Astrocyte of the cerebellum (primary cell): ENCODE data around the gene GLP1R.

Experiments used
- DNase-seq: peaks from one replicate; pipeline ENCODE4 v3.0.0-alpha.2; 2011; ENCODE audit warnings: low read depth
- H3K4me3 ChIP-seq: 2 replicates; pipeline ENCODE4 v1.5.1; 2011; ENCODE audit warnings: mild to moderate bottlenecking, low read depth, low read length, moderate library complexity
- in situ Hi-C: cut with HindIII; loops from 2 replicates; pipeline ENCODE4 v1.10.0; 2017; ENCODE audit warnings: low sequenced_read_pairs
- TF ChIP-seq, protein P1 (sequence below): IDR thresholded peaks from 2 replicates; pipeline ENCODE4 v1.5.1; 2012; ENCODE audit warnings: low read length, low read depth, moderate library complexity, mild to moderate bottlenecking; ENCODE audit errors: missing control alignments

Gene GLP1R

DNA sequence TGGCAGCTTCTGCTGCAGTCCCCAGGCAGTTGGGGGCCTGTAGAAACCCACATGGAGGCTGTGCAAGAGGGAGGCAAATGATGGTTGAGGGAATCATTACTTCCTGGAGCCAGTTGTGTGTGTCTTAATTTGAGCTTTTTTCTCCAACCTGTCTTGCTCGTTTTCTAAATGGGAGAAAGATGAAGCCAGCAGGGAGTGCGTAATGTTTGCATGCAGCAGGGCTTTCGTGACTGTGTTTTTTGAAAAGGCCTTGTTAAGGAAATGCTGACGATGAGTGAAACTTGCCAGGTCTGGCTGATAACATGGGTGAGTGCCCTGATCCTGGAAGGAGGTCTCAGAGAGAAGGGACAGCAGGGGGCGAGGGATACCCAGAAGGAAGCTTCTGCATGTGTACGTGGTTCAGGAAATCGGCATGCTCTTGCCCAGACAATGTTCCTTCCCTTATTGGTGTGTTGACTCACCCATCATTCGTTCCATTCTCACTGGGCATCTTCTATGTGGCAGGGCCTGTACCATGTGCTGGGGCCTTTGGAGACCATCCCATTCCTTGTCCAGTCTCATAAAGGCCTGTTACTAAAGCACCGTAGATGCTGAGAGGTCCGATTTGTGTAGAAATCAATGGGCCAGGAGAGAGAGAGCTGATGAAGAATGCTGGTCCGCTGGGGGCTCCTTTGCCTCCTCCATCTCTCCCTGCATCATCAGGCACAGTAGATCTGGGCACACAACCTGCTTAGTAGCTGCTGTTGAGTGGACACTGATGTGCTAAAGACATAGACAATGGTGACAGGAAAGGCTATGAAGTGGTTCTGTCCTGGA lies 27.4 kb downstream of the GLP1R start:
- in situ Hi-C loops, result no loop called here
- TF ChIP-seq, protein P1, sequence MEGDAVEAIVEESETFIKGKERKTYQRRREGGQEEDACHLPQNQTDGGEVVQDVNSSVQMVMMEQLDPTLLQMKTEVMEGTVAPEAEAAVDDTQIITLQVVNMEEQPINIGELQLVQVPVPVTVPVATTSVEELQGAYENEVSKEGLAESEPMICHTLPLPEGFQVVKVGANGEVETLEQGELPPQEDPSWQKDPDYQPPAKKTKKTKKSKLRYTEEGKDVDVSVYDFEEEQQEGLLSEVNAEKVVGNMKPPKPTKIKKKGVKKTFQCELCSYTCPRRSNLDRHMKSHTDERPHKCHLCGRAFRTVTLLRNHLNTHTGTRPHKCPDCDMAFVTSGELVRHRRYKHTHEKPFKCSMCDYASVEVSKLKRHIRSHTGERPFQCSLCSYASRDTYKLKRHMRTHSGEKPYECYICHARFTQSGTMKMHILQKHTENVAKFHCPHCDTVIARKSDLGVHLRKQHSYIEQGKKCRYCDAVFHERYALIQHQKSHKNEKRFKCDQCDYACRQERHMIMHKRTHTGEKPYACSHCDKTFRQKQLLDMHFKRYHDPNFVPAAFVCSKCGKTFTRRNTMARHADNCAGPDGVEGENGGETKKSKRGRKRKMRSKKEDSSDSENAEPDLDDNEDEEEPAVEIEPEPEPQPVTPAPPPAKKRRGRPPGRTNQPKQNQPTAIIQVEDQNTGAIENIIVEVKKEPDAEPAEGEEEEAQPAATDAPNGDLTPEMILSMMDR, result no peak
- H3K4me3 ChIP-seq, result no peak overlapping the region
- no peak for DNase-seq

DNA sequence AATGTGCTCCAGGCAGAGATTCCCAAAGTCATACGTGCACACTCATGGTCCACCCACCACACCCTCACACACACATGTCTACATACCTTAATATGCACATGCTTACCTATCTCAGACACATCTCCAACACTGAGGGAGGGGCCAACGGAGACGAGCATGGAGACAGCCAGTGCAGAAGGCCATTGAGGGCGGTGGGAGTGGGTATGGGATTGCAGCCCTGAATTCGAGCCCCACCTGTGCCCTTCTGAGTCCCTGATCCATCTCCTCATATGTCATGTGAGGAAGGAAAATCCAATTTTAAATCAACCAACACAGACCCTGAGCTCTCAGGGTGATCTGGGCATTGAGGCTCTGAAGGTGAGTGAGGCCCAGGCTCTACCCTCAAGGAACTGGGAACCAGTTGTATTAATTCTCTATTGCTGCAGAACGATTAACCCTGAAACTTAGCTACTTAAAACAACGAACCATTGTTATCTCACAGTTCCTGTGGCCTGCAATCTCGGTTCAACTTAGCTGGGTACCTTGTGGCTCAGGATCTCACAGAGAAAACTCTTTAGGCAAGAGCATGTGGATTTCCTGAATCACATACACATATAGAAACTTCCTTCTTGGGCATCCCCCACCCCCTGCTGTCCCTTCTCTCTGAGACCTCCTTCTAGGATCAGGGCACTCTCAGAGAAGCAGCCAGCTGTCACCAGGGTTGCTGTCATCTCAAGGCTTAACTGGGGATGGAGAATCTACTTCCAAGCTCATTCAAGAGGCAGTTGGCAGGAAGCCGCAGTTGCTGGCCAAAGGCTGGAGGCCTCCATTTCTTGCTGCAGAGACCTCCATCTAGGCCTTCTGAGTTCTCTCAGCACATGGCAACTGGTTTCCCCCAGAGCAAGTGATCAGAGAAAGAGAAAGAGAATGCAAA lies 28.3 kb downstream of the GLP1R start:
- TF ChIP-seq, protein P1, result no peak
- in situ Hi-C loops, result no loop called here
- H3K4me3 ChIP-seq, result no peak overlapping the region
- DNase-seq, result no peak

GRCh38 chr6:39077882-39078594 lies 29.5 kb downstream of the GLP1R start:
- DNase-seq, result no peak
- TF ChIP-seq, protein P1, result no peak
- in situ Hi-C loops, result no loop called here
- no peak overlapping the region for H3K4me3 ChIP-seq

GRCh38 chr6:39078695-39079094 lies 30.1 kb downstream of the GLP1R start:
- TF ChIP-seq, protein P1, result no peak

DNA sequence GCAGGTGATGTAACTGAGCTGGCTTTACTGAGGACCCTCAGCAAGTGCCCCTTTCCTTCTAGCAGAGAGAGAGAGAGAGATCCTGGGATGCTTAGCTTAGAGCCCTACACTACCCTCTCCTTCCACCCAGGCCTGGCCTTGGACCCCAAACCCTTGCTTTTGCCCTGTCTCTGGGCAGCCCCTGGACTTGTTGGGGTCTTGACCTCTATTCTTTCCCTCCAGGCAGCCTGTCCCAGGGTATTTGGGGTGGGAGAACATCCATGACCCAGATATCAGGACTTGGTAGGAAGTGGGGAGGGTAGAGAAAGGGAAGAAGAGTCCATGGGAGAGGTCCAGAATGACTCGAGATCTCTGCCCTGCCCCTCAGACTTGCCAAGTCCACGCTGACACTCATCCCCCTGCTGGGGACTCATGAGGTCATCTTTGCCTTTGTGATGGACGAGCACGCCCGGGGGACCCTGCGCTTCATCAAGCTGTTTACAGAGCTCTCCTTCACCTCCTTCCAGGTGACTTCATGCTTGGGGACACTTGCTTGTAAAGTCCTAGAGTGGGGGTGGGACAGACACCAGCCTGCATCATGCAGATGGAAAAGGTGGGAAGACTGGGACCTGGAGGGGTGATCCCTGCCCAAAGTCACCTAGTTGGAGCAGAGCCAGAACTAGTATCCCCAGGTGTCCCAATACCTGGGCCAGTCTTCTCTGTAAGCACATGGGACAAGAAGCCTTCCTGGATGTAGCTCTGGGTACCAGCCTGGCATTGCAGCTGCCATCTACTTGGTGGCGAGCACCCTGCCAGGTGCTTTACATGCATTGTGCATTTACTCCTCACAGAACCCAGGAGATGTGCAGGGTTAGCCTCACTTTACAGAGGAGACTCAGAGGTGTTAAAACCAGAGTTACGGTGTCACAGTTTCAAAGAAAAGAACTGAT lies 30.9 kb downstream of the GLP1R start:
- in situ Hi-C loops, result no loop called here
- TF ChIP-seq, protein P1, result no peak
- no peak overlapping the region for H3K4me3 ChIP-seq
- no peak for DNase-seq

More at GRCh38 chr6:39078695-39079094, 30.1 kb downstream of the GLP1R start:
- no peak overlapping the region for H3K4me3 ChIP-seq
- in situ Hi-C loops, result no loop called here
- no peak for DNase-seq
